Pons (tissue), 1 donor: ENCODE results near the gene ONECUT3.
"Not testable (repeated sequence)": the region's sequence is repeated elsewhere in the genome, so short reads cannot be mapped to it uniquely, and the experiment has no call there.

Source experiments
- DNase-seq: peaks from one replicate; pipeline ENCODE4 v3.0.0-alpha.2; 2016; ENCODE audit warnings: low spot score

ONECUT3 gene

GRCh38 chr19:1794424-1795172 lies 41.3 kb downstream of the ONECUT3 start:
- DNase-seq = no peak

- DNase-seq = no peak
Observed at GRCh38 chr19:1796395-1797142, 43.3 kb downstream of the ONECUT3 start.

GRCh38 chr19:1797313-1797712 lies 44.0 kb downstream of the ONECUT3 start:
- DNase-seq = not testable (repeated sequence)

GRCh38 chr19:1799695-1800342 lies 46.5 kb downstream of the ONECUT3 start:
- no peak for DNase-seq

- DNase-seq = no peak
Observed at GRCh38 chr19:1804858-1805257, 51.6 kb downstream of the ONECUT3 start.

GRCh38 chr19:1805401-1806183 lies 52.3 kb downstream of the ONECUT3 start:
- DNase-seq = no peak

GRCh38 chr19:1806184-1807029 lies 53.1 kb downstream of the ONECUT3 start:
- no peak for DNase-seq

- no peak for DNase-seq
Observed at GRCh38 chr19:1807030-1807694, 53.9 kb downstream of the ONECUT3 start.

GRCh38 chr19:1807695-1808394 lies 54.5 kb downstream of the ONECUT3 start:
- DNase-seq = no peak

- no peak for DNase-seq
Observed at GRCh38 chr19:1808395-1808731, 55.1 kb downstream of the ONECUT3 start.

GRCh38 chr19:1809678-1810077 lies 56.4 kb downstream of the ONECUT3 start:
- no peak for DNase-seq

GRCh38 chr19:1810439-1811160 lies 57.3 kb downstream of the ONECUT3 start:
- no peak for DNase-seq

- no peak for DNase-seq
Observed at GRCh38 chr19:1811472-1811894, 58.2 kb downstream of the ONECUT3 start.

- no peak for DNase-seq
Observed at GRCh38 chr19:1811942-1812425, 58.7 kb downstream of the ONECUT3 start, which contains the start of gene ATP8B3. Gene ATP8B3, minus strand, starts transcription at chr19:1812276. Its CDS starts 540 bp downstream, at chr19:1811736.

GRCh38 chr19:1812426-1813191 lies 59.3 kb downstream of the ONECUT3 start:
- DNase-seq = peak; percentile 59

- DNase-seq = no peak
Observed at GRCh38 chr19:1813192-1814182, 60.2 kb downstream of the ONECUT3 start.

GRCh38 chr19:1814391-1814790 lies 61.1 kb downstream of the ONECUT3 start:
- DNase-seq = no peak
